HG02588 (cell line): ENCODE measurements around the gene EPB41L3.

Experiments used
- ATAC-seq: cut with Tn5 transposase; IDR thresholded peaks from one replicate; pipeline ENCODE4 v1.9.1; 2021; ENCODE audit warnings: mild to moderate bottlenecking, moderate library complexity; ENCODE audit not compliant: unreplicated experiment

EPB41L3 gene

DNA sequence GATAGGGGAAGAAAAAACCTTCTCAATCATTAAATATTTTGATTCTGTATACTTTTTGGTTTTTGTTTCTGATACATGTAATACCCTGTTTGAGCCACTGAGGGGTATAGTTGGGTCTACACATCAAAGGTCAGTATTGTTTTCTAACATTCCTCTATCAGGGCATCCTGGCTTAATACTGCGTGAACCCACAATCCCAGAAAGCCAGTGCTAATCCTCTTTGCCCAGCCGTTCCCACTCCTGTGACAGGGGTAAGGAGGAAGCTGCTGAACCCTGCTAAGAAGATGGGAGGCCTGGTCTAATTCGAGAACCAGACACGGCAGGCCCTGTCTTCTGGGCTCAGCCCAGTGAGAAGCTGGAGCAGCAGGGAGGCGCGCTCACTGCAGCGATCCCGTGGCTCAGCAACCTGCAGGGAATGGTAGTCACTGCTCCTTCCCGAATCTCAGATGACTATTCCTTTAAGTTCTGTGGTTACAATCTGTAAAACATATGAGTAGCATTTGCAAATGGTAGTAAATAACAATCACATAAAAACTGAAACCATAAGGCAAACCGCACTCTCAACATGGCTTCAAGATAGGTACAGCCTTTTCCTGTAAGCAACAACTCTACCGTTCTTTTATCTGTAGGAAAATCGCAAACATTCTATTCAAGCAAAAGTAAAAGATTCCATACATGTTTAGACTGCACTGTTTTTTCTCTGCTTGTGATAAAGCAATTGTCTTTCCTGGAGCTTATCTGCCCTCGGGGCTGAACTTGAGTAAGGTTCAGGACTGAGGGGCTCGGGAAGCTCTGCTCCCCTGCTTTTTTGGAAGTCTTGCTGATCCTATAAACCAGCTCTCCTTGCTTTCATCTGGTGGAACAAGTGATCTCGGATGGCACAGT is 87.0 kb downstream of the EPB41L3 start:
- peak; percentile 63 for ATAC-seq

- ATAC-seq: no peak
Observed at GRCh38 chr18:5455674-5456073, 88.1 kb downstream of the EPB41L3 start.

GRCh38 chr18:5452943-5453443 is 90.8 kb downstream of the EPB41L3 start:
- no peak for ATAC-seq

- ATAC-seq: no peak
Observed at GRCh38 chr18:5451871-5452270, 91.9 kb downstream of the EPB41L3 start.

DNA sequence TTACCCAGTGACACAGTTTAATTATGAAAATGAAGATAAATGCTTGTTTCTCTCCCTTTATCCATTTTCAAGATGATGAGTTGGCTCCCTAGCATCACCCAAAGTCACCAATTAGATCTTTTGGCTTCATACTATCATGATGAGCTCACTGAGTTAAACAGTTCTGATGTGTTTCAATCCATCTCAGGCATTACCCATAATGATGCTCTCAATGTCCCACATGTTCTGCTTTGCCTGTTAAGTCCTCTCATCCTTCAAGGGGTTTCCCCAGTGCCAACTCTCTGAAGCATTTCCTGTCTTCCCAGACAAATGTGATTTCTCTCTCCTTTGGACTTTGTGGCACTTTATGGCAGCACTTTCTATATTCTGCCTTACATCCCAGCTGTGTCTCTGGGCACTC is 92.6 kb downstream of the EPB41L3 start:
- no peak for ATAC-seq

- no peak for ATAC-seq
Observed at GRCh38 chr18:5449858-5450509, 93.8 kb downstream of the EPB41L3 start.

GRCh38 chr18:5447442-5447841 is 96.4 kb downstream of the EPB41L3 start:
- ATAC-seq: no peak

- no peak for ATAC-seq
Observed at GRCh38 chr18:5444847-5445246, 99.0 kb downstream of the EPB41L3 start.

- no peak for ATAC-seq
Observed at GRCh38 chr18:5444269-5444668, 99.5 kb downstream of the EPB41L3 start.

- no peak for ATAC-seq
Observed at GRCh38 chr18:5439986-5440696, 103.7 kb downstream of the EPB41L3 start.

GRCh38 chr18:5434425-5434824 is 109.4 kb downstream of the EPB41L3 start:
- no peak for ATAC-seq

DNA sequence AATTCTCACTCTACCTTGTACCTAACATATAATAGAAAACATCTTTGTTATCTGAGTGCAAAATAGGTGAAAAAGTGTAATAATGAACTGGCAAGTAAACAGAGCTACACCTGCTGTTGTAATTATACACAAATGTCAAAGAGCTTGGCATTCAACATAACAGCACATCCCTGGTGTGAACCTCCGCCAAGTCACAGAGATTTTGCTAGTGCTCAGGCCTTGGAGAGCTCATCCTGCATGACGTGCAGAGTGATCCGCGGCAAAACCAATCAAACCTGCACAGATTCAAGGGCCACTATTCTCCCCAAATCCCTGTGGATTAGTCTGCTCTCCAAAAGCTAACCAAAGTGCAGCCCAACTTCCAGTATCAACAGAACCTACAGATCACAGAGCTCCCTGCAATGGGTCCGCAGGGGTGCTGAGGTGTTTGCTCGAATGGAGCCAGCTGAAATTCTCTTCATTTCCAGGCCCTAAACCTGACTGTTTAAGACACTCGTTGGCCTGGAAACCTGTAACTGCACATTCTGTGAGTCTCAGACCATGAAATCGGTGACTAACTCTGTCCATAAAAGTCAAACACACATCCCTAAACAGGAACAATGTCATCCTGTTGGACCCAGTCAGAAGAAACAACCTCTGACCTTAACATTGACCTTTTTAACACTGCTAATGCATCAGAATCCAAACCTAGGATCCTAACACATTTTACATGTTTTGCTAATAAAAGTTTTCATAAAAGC is 111.8 kb downstream of the EPB41L3 start:
- no peak for ATAC-seq

GRCh38 chr18:5430131-5430530 is 113.7 kb downstream of the EPB41L3 start:
- no peak for ATAC-seq

DNA sequence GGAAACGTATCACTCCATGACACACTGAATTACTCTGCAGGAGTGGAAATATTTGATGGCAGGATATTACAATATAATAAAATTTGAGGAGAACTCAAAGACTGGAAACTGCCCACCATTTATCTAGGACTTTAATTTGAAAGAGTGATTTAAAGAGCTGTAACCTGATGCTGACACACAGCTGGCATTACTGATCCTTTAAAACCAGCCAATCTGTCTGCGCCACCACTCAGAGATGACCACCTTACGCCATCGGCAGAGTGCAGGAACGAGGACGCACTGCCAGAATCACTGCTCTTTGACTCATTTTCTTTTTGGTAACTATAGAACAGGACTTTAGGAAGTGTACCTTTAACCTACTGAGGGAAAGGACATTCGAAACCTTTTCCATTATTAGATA is 114.1 kb downstream of the EPB41L3 start:
- ATAC-seq: no peak

- ATAC-seq: no peak
Observed at GRCh38 chr18:5425721-5426120, 118.1 kb downstream of the EPB41L3 start.

GRCh38 chr18:5424903-5425664 is 118.7 kb downstream of the EPB41L3 start:
- no peak for ATAC-seq

GRCh38 chr18:5422626-5423025 is 121.2 kb downstream of the EPB41L3 start:
- no peak for ATAC-seq

DNA sequence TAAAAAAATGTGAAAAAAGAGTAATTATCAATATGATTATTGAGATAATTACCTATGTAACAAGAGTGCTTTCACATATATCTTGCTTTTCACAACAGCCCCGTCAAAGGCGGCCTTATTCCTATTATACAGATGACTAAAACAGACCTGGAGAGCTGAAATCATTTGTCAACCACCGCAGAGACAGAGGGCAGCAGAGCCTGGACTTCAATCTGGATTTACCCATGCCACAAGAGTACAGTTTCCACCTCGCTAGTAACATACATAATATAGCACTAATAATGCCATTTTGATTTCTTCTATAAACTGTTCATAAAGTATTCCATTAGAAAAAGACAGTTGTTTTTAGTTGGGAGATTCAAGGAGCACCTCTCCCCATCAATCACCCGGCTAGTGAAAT is 121.8 kb downstream of the EPB41L3 start:
- ATAC-seq: no peak

GRCh38 chr18:5420906-5421305 is 122.9 kb downstream of the EPB41L3 start:
- ATAC-seq: no peak

GRCh38 chr18:5419601-5420000 is 124.2 kb downstream of the EPB41L3 start:
- ATAC-seq: no peak
